Left kidney (tissue), 2 donors: Measurements from ENCODE around the gene DLG1. TPM values are rescaled to one million over a fixed set of nuclear protein-coding genes. Genes with fewer than 3 reads are reported as not detected.
"Not testable (repeated sequence)": the region's sequence is repeated elsewhere in the genome, so short reads cannot be mapped to it uniquely, and the experiment has no call there.

ENCODE experiments used
- DNase-seq: peaks from one replicate; pipeline ENCODE4 v3.0.0-alpha.2; 2013
- polyA plus RNA-seq: library from polyadenylated mRNA; unstranded; fragments of 120-200 nt; gene quantifications from one replicate; pipeline ENCODE4 v1.2.1, GENCODE V29; 2013; ENCODE audit not compliant: insufficient read length

The DLG1 gene
- polyA plus RNA-seq, 1 donor = 96.9 TPM

- no peak for DNase-seq
Observed at GRCh38 chr3:197289726-197290125, 8.7 kb downstream of the DLG1 start.

GRCh38 chr3:197286678-197287077, 11.7 kb downstream of the DLG1 start:
- no peak for DNase-seq

GRCh38 chr3:197285557-197285956, 12.9 kb downstream of the DLG1 start:
- DNase-seq = no peak

GRCh38 chr3:197283045-197283444, 15.4 kb downstream of the DLG1 start:
- DNase-seq = no peak

GRCh38 chr3:197281849-197282248, 16.6 kb downstream of the DLG1 start:
- DNase-seq = no peak

- no peak for DNase-seq
Observed at GRCh38 chr3:197280156-197280555, 18.3 kb downstream of the DLG1 start.

- no peak for DNase-seq
Observed at GRCh38 chr3:197278933-197279332, 19.5 kb downstream of the DLG1 start.

- DNase-seq = not testable (repeated sequence)
Observed at GRCh38 chr3:197276808-197277207, 21.6 kb downstream of the DLG1 start.

GRCh38 chr3:197270558-197271317, 27.7 kb downstream of the DLG1 start:
- DNase-seq = no peak

GRCh38 chr3:197269024-197269423, 29.4 kb downstream of the DLG1 start:
- DNase-seq = no peak

GRCh38 chr3:197268294-197268693, 30.1 kb downstream of the DLG1 start:
- DNase-seq = no peak

- DNase-seq = no peak
Observed at GRCh38 chr3:197266331-197266730, 32.1 kb downstream of the DLG1 start.

- no peak for DNase-seq
Observed at GRCh38 chr3:197262709-197263108, 35.7 kb downstream of the DLG1 start.

- DNase-seq = no peak
Observed at GRCh38 chr3:197261164-197261509, 37.3 kb downstream of the DLG1 start.

- no peak for DNase-seq
Observed at GRCh38 chr3:197260491-197261163, 37.8 kb downstream of the DLG1 start.

GRCh38 chr3:197259096-197259495, 39.3 kb downstream of the DLG1 start:
- DNase-seq = no peak

- DNase-seq = no peak
Observed at GRCh38 chr3:197258168-197258755, 40.1 kb downstream of the DLG1 start.

- DNase-seq = no peak
Observed at GRCh38 chr3:197257711-197258110, 40.7 kb downstream of the DLG1 start.

- peak; percentile 40 for DNase-seq
Observed at GRCh38 chr3:197256836-197257444, 41.5 kb downstream of the DLG1 start.

- no peak for DNase-seq
Observed at GRCh38 chr3:197256104-197256503, 42.3 kb downstream of the DLG1 start.

- no peak for DNase-seq
Observed at GRCh38 chr3:197253238-197253947, 45.0 kb downstream of the DLG1 start.

- DNase-seq = no peak
Observed at GRCh38 chr3:197249542-197249941, 48.9 kb downstream of the DLG1 start.
